ENCODE measurements around the gene EDAR.

Gene EDAR

GRCh38 chr2:108906403-108907077, 82.5 kb downstream of the EDAR start:
- no peak for DNase-seq

- no peak for DNase-seq
Measured at GRCh38 chr2:108905906-108906305, 83.1 kb downstream of the EDAR start.

- DNase-seq = no peak
Measured at GRCh38 chr2:108905176-108905575, 83.8 kb downstream of the EDAR start.

- no peak for DNase-seq
Measured at GRCh38 chr2:108904680-108905079, 84.3 kb downstream of the EDAR start.

- no peak for DNase-seq
Measured at GRCh38 chr2:108898315-108899082, 90.5 kb downstream of the EDAR start.

- DNase-seq = no peak
Measured at GRCh38 chr2:108896741-108897140, 92.3 kb downstream of the EDAR start.

GRCh38 chr2:108895188-108895587, 93.8 kb downstream of the EDAR start:
- no peak for DNase-seq

- no peak for DNase-seq
Measured at GRCh38 chr2:108894766-108895165, 94.3 kb downstream of the EDAR start.

GRCh38 chr2:108893277-108893676, 95.7 kb downstream of the EDAR start:
- no peak for DNase-seq

GRCh38 chr2:108889907-108890306, 99.1 kb downstream of the EDAR start:
- DNase-seq = no peak

- DNase-seq = no peak
Measured at GRCh38 chr2:108884619-108885018, 104.4 kb downstream of the EDAR start.

GRCh38 chr2:108878276-108878675, 110.7 kb downstream of the EDAR start:
- DNase-seq = no peak

GRCh38 chr2:108877506-108877905, 111.5 kb downstream of the EDAR start:
- no peak for DNase-seq

- DNase-seq = no peak
Measured at GRCh38 chr2:108870069-108870644, 118.9 kb downstream of the EDAR start.

GRCh38 chr2:108869542-108869941, 119.5 kb downstream of the EDAR start:
- DNase-seq = no peak

GRCh38 chr2:108868911-108869310, 120.1 kb downstream of the EDAR start:
- DNase-seq = no peak

- DNase-seq = no peak
Measured at GRCh38 chr2:108866041-108866440, 123.0 kb downstream of the EDAR start.

- DNase-seq = no peak
Measured at GRCh38 chr2:108858894-108859293, 130.1 kb downstream of the EDAR start.

GRCh38 chr2:108855194-108855593, 133.8 kb downstream of the EDAR start:
- DNase-seq = peak; percentile 13

GRCh38 chr2:108854484-108854883, 134.5 kb downstream of the EDAR start:
- DNase-seq = no peak

GRCh38 chr2:108853421-108853820, 135.6 kb downstream of the EDAR start:
- DNase-seq = no peak

GRCh38 chr2:108852375-108852774, 136.6 kb downstream of the EDAR start:
- DNase-seq = no peak

GRCh38 chr2:108847000-108847399, 142.0 kb downstream of the EDAR start:
- DNase-seq = no peak

- DNase-seq = no peak
Measured at GRCh38 chr2:108845923-108846322, 143.1 kb downstream of the EDAR start.
